H9 (cell line): Measurements from ENCODE around the gene CPNE8. TPM values are rescaled to one million over a fixed set of nuclear protein-coding genes. Genes with fewer than 3 reads are reported as not detected.

Experiments
- DNase-seq: peaks from one replicate; pipeline ENCODE4 v3.0.0-alpha.2; 2017
- H2AFZ ChIP-seq: one replicate; pipeline ENCODE4 v1.6.1; 2013; ENCODE audit warnings: mild to moderate bottlenecking, low read length, control low read depth, moderate library complexity
- H2AK5ac ChIP-seq: 2 replicates; pipeline ENCODE4 v1.6.1; 2013; ENCODE audit warnings: low read length, control low read depth, mixed read lengths; ENCODE audit not compliant: insufficient read length
- H2BK120ac ChIP-seq: one replicate; pipeline ENCODE4 v1.6.1; 2013; ENCODE audit warnings: low read depth, mild to moderate bottlenecking, low read length, control low read depth, inconsistent platforms; ENCODE audit not compliant: poor library complexity, severe bottlenecking
- H2BK12ac ChIP-seq: 2 replicates; pipeline ENCODE4 v1.6.1; 2013; ENCODE audit warnings: low read length, control low read depth, mixed read lengths, low read depth; ENCODE audit not compliant: insufficient read length
- H2BK15ac ChIP-seq: 2 replicates; pipeline ENCODE4 v1.6.1; 2013; ENCODE audit warnings: low read depth, low read length, control low read depth
- H2BK20ac ChIP-seq: one replicate; pipeline ENCODE4 v1.6.1; 2013; ENCODE audit warnings: low read depth, mild to moderate bottlenecking, low read length, control low read depth, inconsistent platforms; ENCODE audit not compliant: poor library complexity, severe bottlenecking
- H2BK5ac ChIP-seq: 2 replicates; pipeline ENCODE4 v1.6.1; 2013; ENCODE audit warnings: low read length, control low read depth, mixed read lengths; ENCODE audit not compliant: insufficient read length
- H3K14ac ChIP-seq: 2 replicates; pipeline ENCODE4 v1.6.1; 2013; ENCODE audit warnings: low read length, control low read depth; ENCODE audit not compliant: insufficient read depth
- H3K18ac ChIP-seq: 2 replicates; pipeline ENCODE4 v1.6.1; 2013; ENCODE audit warnings: low read depth, mild to moderate bottlenecking, mixed read lengths, low read length, control low read depth; ENCODE audit not compliant: insufficient read length
- H3K23ac ChIP-seq: 2 replicates; pipeline ENCODE4 v1.6.1; 2013; ENCODE audit warnings: low read length, control low read depth, mixed read lengths, low read depth; ENCODE audit not compliant: insufficient read length
- H3K23me2 ChIP-seq: 2 replicates; pipeline ENCODE4 v1.6.1; 2013; ENCODE audit warnings: low read depth, mild to moderate bottlenecking, mixed read lengths, low read length, control low read depth; ENCODE audit not compliant: insufficient read length, poor library complexity, severe bottlenecking
- H3K27ac ChIP-seq: 2 replicates; pipeline ENCODE4 v1.5.1; 2013; ENCODE audit warnings: low read length, control low read depth, mixed read lengths, low read depth; ENCODE audit not compliant: insufficient read length
- H3K27me3 ChIP-seq: 2 replicates; pipeline ENCODE4 v1.6.1; 2013; ENCODE audit warnings: low read length, control low read depth, inconsistent platforms; ENCODE audit not compliant: insufficient read depth
- H3K4ac ChIP-seq: 2 replicates; pipeline ENCODE4 v1.6.1; 2013; ENCODE audit warnings: low read depth, mild to moderate bottlenecking, control low read depth, inconsistent platforms, low read length, moderate library complexity
- H3K4me1 ChIP-seq: 2 replicates; pipeline ENCODE4 v1.6.1; 2013; ENCODE audit warnings: low read length, control low read depth, inconsistent platforms; ENCODE audit not compliant: insufficient read depth
- H3K4me2 ChIP-seq: 2 replicates; pipeline ENCODE4 v1.6.1; 2013; ENCODE audit warnings: low read length, control low read depth, mixed read lengths; ENCODE audit not compliant: insufficient read length, insufficient read depth
- H3K56ac ChIP-seq: 2 replicates; pipeline ENCODE4 v1.6.1; 2013; ENCODE audit warnings: low read depth, mild to moderate bottlenecking, mixed read lengths, low read length, control low read depth; ENCODE audit not compliant: insufficient read length
- H3K79me1 ChIP-seq: 2 replicates; pipeline ENCODE4 v1.6.1; 2013; ENCODE audit warnings: low read depth, mild to moderate bottlenecking, moderate library complexity, low read length, control low read depth, inconsistent platforms; ENCODE audit not compliant: insufficient read depth, poor library complexity, severe bottlenecking
- H3K79me2 ChIP-seq: 2 replicates; pipeline ENCODE4 v1.6.1; 2013; ENCODE audit warnings: low read length, control low read depth, inconsistent platforms; ENCODE audit not compliant: insufficient read depth
- H3K9ac ChIP-seq: 2 replicates; pipeline ENCODE4 v1.6.1; 2013; ENCODE audit warnings: low read length, control low read depth, mixed read lengths; ENCODE audit not compliant: insufficient read length; ENCODE audit errors: extremely low read depth
- H3K9me3 ChIP-seq: one replicate; pipeline ENCODE4 v1.6.1; 2013; ENCODE audit warnings: low read depth, low read length, inconsistent platforms; ENCODE audit not compliant: control insufficient read depth
- H3T11ph ChIP-seq: one replicate; pipeline ENCODE4 v1.6.1; 2013; ENCODE audit warnings: mild to moderate bottlenecking, low read length, control low read depth, inconsistent platforms
- H4K20me1 ChIP-seq: one replicate; pipeline ENCODE4 v1.6.1; 2013; ENCODE audit not compliant: control insufficient read depth, insufficient read length, insufficient read depth
- H4K5ac ChIP-seq: 2 replicates; pipeline ENCODE4 v1.6.1; 2013; ENCODE audit warnings: low read depth, mild to moderate bottlenecking, mixed read lengths, low read length, control low read depth; ENCODE audit not compliant: insufficient read length
- H4K8ac ChIP-seq: replicated peaks from 2 replicates; pipeline ENCODE4 v1.6.1; 2013; ENCODE audit warnings: low read length, control low read depth, mixed read lengths, low read depth; ENCODE audit not compliant: insufficient read length
- H4K91ac ChIP-seq: 2 replicates; pipeline ENCODE4 v1.6.1; 2013; ENCODE audit warnings: low read depth, mild to moderate bottlenecking, moderate library complexity, mixed read lengths, low read length, control low read depth; ENCODE audit not compliant: insufficient read length
- H3K27ac Mint-ChIP-seq, 3 experiments: 2 replicates in 2 of 3; 3 replicates in 1 of 3; pipeline ENCODE4 v1.8.0; 2020 to 2021; ENCODE audit warnings: mixed read lengths in 3 of 3, mild to moderate bottlenecking in 1 of 3, moderate library complexity in 1 of 3
- H3K27me3 Mint-ChIP-seq: 2 replicates; pipeline ENCODE4 v1.8.0; 2021; ENCODE audit warnings: low read depth, mild to moderate bottlenecking, moderate library complexity, mixed read lengths
- H3K36me3 Mint-ChIP-seq, 3 experiments: 2 replicates in 2 of 3; 3 replicates in 1 of 3; pipeline ENCODE4 v1.8.0; 2020 to 2021; ENCODE audit warnings: low read depth in 3 of 3, mixed read lengths in 3 of 3; ENCODE audit not compliant: insufficient read depth in 1 of 3
- H3K4me1 Mint-ChIP-seq, 2 experiments: 2 replicates each; pipeline ENCODE4 v1.8.0; 2020; ENCODE audit warnings: mixed read lengths in 2 of 2
- H3K4me3 Mint-ChIP-seq, 2 experiments: 2 replicates in 1 of 2; 3 replicates in 1 of 2; pipeline ENCODE4 v1.8.0; 2020 to 2021; ENCODE audit warnings: mild to moderate bottlenecking in 2 of 2, mixed read lengths in 2 of 2, moderate library complexity in 1 of 2
- H3K9me3 Mint-ChIP-seq, 2 experiments: 2 replicates in 1 of 2; 3 replicates in 1 of 2; pipeline ENCODE4 v1.8.0; 2020; ENCODE audit warnings: mild to moderate bottlenecking in 2 of 2, mixed read lengths in 2 of 2, moderate library complexity in 1 of 2
- CTCF ChIP-seq: fragments of 200-600 bp; sonication (generic); conservative IDR thresholded peaks from 3 replicates; pipeline ENCODE4 v1.8.0; 2021; ENCODE audit warnings: antibody characterized with exemption, mild to moderate bottlenecking
- WGBS: extraction: QIAGEN DNeasy Blood & Tissue Kit; methylation state at CpG from one replicate; pipeline ENCODE4 v1.1.7; 2013; ENCODE audit warnings: missing lambda C conversion rate, low lambda C conversion rate, mixed read lengths; ENCODE audit not compliant: insufficient read length; ENCODE audit errors: extremely low coverage; 5-methylcytosine and 5-hydroxymethylcytosine counted together
- total RNA-seq: library from RNA; stranded (reverse); gene quantifications from 2 replicates; pipeline ENCODE4 v1.2.1, GENCODE V29; 2021

Gene CPNE8
- total RNA-seq, 1 experiment from 2014 or later: 1.9 TPM

GRCh38 chr12:38934686-38935085 is 29.3 kb upstream of the CPNE8 start:
- Histone ChIP-seq H2BK20ac (no peak overlapping the region), H3K9ac (no peak overlapping the region), H2BK120ac (no peak overlapping the region), H3K4ac (no peak overlapping the region), H3K27ac (no peak overlapping the region), H2BK12ac (no peak overlapping the region), H3K79me2 (no peaks in the 10 kb centered on the region), H3T11ph (no peak overlapping the region), H3K79me1 (no peaks in the 10 kb centered on the region), H4K8ac (no peak overlapping the region), H3K4me2 (no peak overlapping the region), H2AFZ (no peak overlapping the region), H2BK15ac (no peak overlapping the region), H3K23me2 (no peaks in the 10 kb centered on the region), H2BK5ac (no peak overlapping the region), H3K27me3 (no peaks in the 10 kb centered on the region), H3K4me1 (no peaks in the 10 kb centered on the region), H3K14ac (no peak overlapping the region), H3K18ac (no peak overlapping the region), H3K56ac (no peak overlapping the region), H4K5ac (no peak overlapping the region), H3K9me3 (no peaks in the 10 kb centered on the region), H4K91ac (no peak overlapping the region), H4K20me1 (no peaks in the 10 kb centered on the region), H2AK5ac (no peak overlapping the region), H3K23ac (no peak overlapping the region)
- DNase-seq: no peak
- Mint-ChIP-seq H3K36me3 (peaks cover 0 to 8% (median 3%) of the 10 kb centered on the region in 3 experiments; a peak in 5 of 7 replicates), H3K9me3 (peaks cover 5 to 8% of the 10 kb centered on the region in 2 experiments), H3K4me1 (no peaks in the 10 kb centered on the region; a peak in 1 of 4 replicates), H3K4me3 (no peak overlapping the region), H3K27me3 (no peaks in the 10 kb centered on the region), H3K27ac (no peak overlapping the region)
- no CpG with 5 or more reads among the region's 1 CpG for WGBS
- TF ChIP-seq CTCF: no peak
